Measurements from ENCODE around the gene CDKAL1.

DNA sequence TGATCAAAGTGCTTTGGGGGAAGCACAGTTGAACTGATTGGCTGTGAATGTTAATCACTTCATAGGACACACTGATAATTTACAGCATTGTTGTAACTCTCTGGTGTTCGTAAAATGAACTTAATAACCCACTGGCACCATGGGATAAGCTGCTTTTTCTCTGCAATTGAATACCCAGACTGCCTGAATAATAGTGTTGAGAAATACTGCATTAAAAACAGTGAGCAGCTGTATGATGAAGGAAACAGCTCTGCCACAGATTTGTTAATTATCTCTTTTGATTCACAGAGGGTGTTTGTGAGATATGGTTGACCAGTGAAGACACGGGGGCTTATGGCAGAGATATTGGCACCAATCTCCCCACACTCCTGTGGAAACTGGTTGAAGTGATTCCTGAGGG is 420.9 kb downstream of the CDKAL1 start:
- TF ChIP-seq CTCF (IDR thresholded peaks at IDR 0.05) (no peak), EP300 (IDR thresholded peaks at IDR 0.05) (no peak)
